ENCODE results near the gene ITIH5. TPM values are rescaled to one million over a fixed set of nuclear protein-coding genes. Genes with fewer than 3 reads are reported as not detected.

ITIH5 gene
- total and polyA plus RNA-seq, 4 donors: 0.88 to 68.5 (median 6.4) TPM

- Histone ChIP-seq H3K9me3 (ENCODE audit: control insufficient read depth in 4 of 4, insufficient read depth in 3 of 4, low read length in 3 of 4) (no peaks in the 10 kb centered on the region), H3K36me3 (ENCODE audit: control insufficient read depth in 4 of 4, insufficient read depth in 4 of 4, low read length in 4 of 4) (no peaks in the 10 kb centered on the region), H3K9ac (ENCODE audit: insufficient read depth in 1 of 2, low read length in 2 of 2) (no peak overlapping the region), H3K27ac (ENCODE audit: low read depth in 1 of 2, low read length in 1 of 2) (no peak overlapping the region), H3K4me3 (no peak overlapping the region), H3K4me1 (ENCODE audit: control insufficient read depth in 5 of 5, insufficient read depth in 5 of 5, low read length in 5 of 5) (peaks cover 0 to 53% (median 19%) of the 10 kb centered on the region in 5 donors), H3K27me3 (ENCODE audit: control insufficient read depth in 3 of 3, insufficient read depth in 3 of 3, low read length in 2 of 3) (no peaks in the 10 kb centered on the region)
- TF ChIP-seq, protein P1, sequence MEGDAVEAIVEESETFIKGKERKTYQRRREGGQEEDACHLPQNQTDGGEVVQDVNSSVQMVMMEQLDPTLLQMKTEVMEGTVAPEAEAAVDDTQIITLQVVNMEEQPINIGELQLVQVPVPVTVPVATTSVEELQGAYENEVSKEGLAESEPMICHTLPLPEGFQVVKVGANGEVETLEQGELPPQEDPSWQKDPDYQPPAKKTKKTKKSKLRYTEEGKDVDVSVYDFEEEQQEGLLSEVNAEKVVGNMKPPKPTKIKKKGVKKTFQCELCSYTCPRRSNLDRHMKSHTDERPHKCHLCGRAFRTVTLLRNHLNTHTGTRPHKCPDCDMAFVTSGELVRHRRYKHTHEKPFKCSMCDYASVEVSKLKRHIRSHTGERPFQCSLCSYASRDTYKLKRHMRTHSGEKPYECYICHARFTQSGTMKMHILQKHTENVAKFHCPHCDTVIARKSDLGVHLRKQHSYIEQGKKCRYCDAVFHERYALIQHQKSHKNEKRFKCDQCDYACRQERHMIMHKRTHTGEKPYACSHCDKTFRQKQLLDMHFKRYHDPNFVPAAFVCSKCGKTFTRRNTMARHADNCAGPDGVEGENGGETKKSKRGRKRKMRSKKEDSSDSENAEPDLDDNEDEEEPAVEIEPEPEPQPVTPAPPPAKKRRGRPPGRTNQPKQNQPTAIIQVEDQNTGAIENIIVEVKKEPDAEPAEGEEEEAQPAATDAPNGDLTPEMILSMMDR (IDR thresholded peaks at IDR 0.05; ENCODE audit: control extremely low read depth, extremely low read depth): no peak
- DNase-seq (no peak), ATAC-seq (ENCODE audit: insufficient read depth, low FRiP score) (no peak)
- 91 to 96% methylated on average over 12 of the region's 12 CpGs for WGBS, 2 donors
Observed at GRCh38 chr10:7565871-7566270, 100.9 kb downstream of the ITIH5 start.

- ATAC-seq (ENCODE audit: insufficient read depth, low FRiP score) (no peak), DNase-seq (no peak)
Observed at GRCh38 chr10:7563770-7564169, 103.0 kb downstream of the ITIH5 start.

GRCh38 chr10:7563368-7563767 lies 103.4 kb downstream of the ITIH5 start:
- TF ChIP-seq, protein P1 (IDR thresholded peaks at IDR 0.05; ENCODE audit: control extremely low read depth, extremely low read depth): no peak
- no peak overlapping the region for H3K27ac ChIP-seq (ENCODE audit: low read depth in 1 of 2, low read length in 1 of 2)

More at GRCh38 chr10:7563770-7564169, 103.0 kb downstream of the ITIH5 start:
- TF ChIP-seq, protein P1 (IDR thresholded peaks at IDR 0.05; ENCODE audit: control extremely low read depth, extremely low read depth): no peak
- Histone ChIP-seq H3K9ac (ENCODE audit: insufficient read depth in 1 of 2, low read length in 2 of 2) (no peak overlapping the region), H3K4me1 (ENCODE audit: control insufficient read depth in 5 of 5, insufficient read depth in 5 of 5, low read length in 5 of 5) (peaks cover 0 to 66% (median 19%) of the 10 kb centered on the region in 5 donors), H3K4me3 (no peak overlapping the region), H3K9me3 (ENCODE audit: control insufficient read depth in 4 of 4, insufficient read depth in 3 of 4, low read length in 3 of 4) (no peaks in the 10 kb centered on the region), H3K36me3 (ENCODE audit: control insufficient read depth in 4 of 4, insufficient read depth in 4 of 4, low read length in 4 of 4) (no peaks in the 10 kb centered on the region), H3K27ac (ENCODE audit: low read depth in 1 of 2, low read length in 1 of 2) (no peak overlapping the region), H3K27me3 (ENCODE audit: control insufficient read depth in 3 of 3, insufficient read depth in 3 of 3, low read length in 2 of 3) (no peaks in the 10 kb centered on the region)
- 35 to 47% methylated on average over 14 of the region's 14 CpGs for WGBS, 2 donors

GRCh38 chr10:7561985-7562384 lies 104.8 kb downstream of the ITIH5 start:
- no peaks in the 10 kb centered on the region for H3K27me3 ChIP-seq (ENCODE audit: control insufficient read depth in 3 of 3, insufficient read depth in 3 of 3, low read length in 2 of 3)
- peak in 1 of 3 donors; percentile 26 for DNase-seq
- TF ChIP-seq, protein P1 (IDR thresholded peaks at IDR 0.05; ENCODE audit: control extremely low read depth, extremely low read depth): no peak
- no peaks in the 10 kb centered on the region for H3K9me3 ChIP-seq (ENCODE audit: control insufficient read depth in 4 of 4, insufficient read depth in 3 of 4, low read length in 3 of 4)
- no peaks in the 10 kb centered on the region for H3K36me3 ChIP-seq (ENCODE audit: control insufficient read depth in 4 of 4, insufficient read depth in 4 of 4, low read length in 4 of 4)
- no peak overlapping the region for H3K4me3 ChIP-seq
- H3K4me1 ChIP-seq (ENCODE audit: control insufficient read depth in 5 of 5, insufficient read depth in 5 of 5, low read length in 5 of 5): peaks cover 0 to 53% (median 19%) of the 10 kb centered on the region in 5 donors
- no peak overlapping the region for H3K27ac ChIP-seq (ENCODE audit: low read depth in 1 of 2, low read length in 1 of 2)
- 71 to 80% methylated on average over 6 of the region's 6 CpGs for WGBS, 2 donors
- no peak for ATAC-seq (ENCODE audit: insufficient read depth, low FRiP score)
- no peak overlapping the region for H3K9ac ChIP-seq (ENCODE audit: insufficient read depth in 1 of 2, low read length in 2 of 2)

More at GRCh38 chr10:7563368-7563767, 103.4 kb downstream of the ITIH5 start:
- DNase-seq: peak; percentile 89 to 97 (median 95)
- Histone ChIP-seq H3K4me1 (ENCODE audit: control insufficient read depth in 5 of 5, insufficient read depth in 5 of 5, low read length in 5 of 5) (peaks cover 0 to 63% (median 19%) of the 10 kb centered on the region in 5 donors), H3K9me3 (ENCODE audit: control insufficient read depth in 4 of 4, insufficient read depth in 3 of 4, low read length in 3 of 4) (no peaks in the 10 kb centered on the region), H3K4me3 (no peak overlapping the region), H3K9ac (ENCODE audit: insufficient read depth in 1 of 2, low read length in 2 of 2) (no peak overlapping the region), H3K36me3 (ENCODE audit: control insufficient read depth in 4 of 4, insufficient read depth in 4 of 4, low read length in 4 of 4) (no peaks in the 10 kb centered on the region), H3K27me3 (ENCODE audit: control insufficient read depth in 3 of 3, insufficient read depth in 3 of 3, low read length in 2 of 3) (no peaks in the 10 kb centered on the region)
- no peak for ATAC-seq (ENCODE audit: insufficient read depth, low FRiP score)
- WGBS, 2 donors: 37 to 38% methylated on average over 7 of the region's 7 CpGs

All from lung (tissue), 12 donors.